IPS-NIHi11 (cell line): ENCODE results near the gene MSL2.
"Not testable (repeated sequence)": the region's sequence is repeated elsewhere in the genome, so short reads cannot be mapped to it uniquely, and the experiment has no call there.

ENCODE experiments used
- DNase-seq: peaks from one replicate; pipeline ENCODE4 v3.0.0; 2012; ENCODE audit warnings: mixed read lengths, low spot score

MSL2 gene

DNA sequence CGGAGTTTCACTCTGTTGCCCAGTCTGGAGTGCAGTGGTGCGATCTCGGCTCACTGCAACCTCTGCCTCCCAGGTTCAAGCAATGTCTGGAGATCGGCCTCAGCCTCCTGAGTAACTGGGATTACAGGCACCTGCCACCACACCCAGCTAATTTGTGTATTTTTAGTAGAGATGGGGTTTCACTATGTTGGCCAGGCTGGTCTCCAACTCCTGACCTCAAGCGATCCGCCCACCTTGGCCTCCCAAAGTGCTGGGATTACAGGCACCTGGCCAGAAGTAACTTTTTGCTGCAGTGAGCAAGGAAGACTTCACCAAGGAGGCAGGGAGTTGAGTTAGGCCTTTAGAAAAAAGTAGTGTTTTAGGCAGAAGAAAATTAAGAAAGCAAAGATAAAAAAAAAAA, 3.9 kb downstream of the MSL2 start:
- not testable (repeated sequence) for DNase-seq

DNA sequence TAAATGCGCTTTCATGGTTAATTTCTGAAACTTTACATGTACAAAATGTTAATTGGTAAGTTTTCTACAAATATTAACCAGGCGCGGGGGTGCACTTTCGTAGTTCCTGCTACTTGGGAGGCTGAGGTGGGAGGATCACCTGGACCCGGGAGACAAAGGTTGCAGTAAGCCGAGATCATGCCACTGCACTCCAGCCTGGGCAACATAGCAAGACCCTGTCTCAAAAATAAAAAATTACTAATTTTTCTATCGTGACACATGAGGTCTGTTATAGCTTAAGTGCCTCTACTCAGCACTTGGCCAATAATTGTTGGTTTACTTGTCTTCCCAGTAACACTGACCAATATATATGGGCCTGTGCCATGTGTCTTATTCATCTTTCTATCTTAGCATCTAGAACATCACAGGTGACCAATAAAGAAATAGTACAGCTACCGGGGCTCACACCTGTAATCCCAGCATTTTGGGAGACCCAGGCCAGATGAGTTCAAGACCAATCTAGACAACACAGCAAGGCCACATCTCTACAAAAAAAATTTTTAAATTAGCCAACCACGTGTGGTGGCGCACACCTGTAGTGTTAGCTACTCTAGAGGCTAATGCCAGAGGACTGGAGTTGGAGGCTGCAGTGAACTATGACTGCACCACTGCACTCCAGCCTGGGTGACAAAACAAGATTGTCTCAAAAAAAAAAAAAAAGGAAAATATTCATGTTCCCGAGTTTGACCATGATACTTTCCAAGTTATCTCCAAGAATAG, 6.1 kb downstream of the MSL2 start:
- no peak for DNase-seq

DNA sequence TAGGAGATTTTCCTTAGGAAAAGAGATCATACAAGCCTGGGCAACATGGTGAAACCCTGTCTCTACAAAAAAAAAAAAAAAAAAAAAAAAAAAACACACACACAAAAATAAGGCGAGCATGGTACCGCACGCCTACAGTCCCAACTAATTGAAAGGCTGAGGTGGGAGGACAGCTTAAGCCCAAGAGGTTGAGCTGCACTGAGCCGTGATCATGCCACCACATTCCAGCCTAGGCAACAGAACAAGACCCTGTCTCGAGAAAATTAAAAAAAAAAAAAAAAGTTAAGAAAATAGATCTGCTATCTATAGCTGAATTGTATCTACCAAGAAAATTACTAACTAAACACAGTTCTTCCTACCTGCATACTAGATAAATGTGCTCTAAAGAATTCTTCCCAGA, 7.1 kb downstream of the MSL2 start:
- DNase-seq = no peak

DNA sequence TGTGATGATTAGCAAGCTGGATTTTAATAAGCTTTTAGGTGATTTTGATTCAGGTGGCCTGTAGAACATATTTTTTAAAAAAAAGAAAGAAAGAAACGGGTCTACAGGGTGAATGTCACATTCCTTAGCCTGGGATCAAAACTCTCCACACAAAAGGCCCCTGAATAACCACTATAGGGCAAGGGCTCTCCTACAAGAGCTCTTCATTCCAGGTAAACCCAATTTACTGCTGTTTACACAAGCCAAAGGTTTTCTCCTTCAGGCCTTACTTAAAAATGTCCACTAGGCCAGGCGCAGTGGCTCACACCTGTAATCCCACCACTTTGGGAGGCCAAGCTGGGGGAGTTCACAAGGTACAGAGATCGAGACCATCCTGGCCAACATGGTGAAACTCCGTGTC, 8.3 kb downstream of the MSL2 start:
- DNase-seq = no peak

DNA sequence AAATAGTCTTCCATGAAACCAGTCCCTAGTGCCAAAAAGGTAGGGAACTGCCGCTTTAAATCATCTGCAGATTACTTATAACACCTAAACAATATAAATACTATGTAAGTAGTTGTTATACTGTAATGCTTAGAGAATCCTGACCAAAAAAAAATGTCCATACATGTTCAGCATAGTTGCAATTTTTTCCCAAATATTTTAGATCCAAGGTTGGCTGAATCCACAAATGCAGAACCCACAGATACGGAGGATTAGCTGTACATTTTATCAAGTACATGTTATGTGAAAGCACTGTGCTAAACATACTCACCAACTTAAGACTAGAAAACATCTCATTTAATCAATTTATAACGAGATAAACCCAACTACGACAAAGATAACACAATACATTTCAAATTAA, 9.3 kb downstream of the MSL2 start:
- no peak for DNase-seq

DNA sequence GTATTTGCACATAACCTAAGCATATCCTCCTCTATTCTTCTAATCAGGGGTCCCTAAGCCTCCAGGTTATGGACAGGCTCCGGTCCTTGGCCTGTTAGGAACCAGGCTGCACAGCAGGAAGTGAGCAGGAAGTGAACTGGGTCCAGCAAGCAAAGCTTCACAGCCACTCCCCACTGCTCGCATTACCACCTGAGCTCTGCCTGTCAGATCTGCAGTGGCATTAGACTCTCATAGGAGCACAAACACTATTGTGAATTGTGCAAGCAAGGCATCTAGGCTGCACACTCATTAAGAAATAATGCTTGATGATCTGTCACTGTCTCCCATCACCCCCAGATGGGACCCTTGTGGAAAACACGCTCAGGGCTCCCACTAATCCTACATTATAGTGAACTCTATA, 9.8 kb downstream of the MSL2 start:
- no peak for DNase-seq

DNA sequence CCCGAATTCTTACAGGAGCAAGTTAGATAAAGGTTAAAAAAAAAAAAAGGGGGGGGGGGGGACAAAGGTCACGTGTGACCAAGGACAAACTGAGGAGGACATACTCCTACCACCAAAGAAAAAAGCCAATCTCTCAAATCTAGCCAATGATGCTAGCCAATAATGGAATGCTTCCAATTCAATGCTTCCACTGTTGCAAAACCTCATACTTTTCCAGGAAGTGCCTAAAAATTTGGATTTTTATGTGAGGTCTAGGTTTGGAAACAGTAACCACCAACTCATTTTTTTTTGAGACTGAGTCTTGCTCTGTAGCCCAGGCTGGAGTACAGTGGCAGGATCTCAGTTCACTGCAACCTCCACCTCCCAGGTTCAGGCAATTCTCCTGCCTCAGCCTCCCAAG, 11.4 kb downstream of the MSL2 start:
- DNase-seq = no peak

DNA sequence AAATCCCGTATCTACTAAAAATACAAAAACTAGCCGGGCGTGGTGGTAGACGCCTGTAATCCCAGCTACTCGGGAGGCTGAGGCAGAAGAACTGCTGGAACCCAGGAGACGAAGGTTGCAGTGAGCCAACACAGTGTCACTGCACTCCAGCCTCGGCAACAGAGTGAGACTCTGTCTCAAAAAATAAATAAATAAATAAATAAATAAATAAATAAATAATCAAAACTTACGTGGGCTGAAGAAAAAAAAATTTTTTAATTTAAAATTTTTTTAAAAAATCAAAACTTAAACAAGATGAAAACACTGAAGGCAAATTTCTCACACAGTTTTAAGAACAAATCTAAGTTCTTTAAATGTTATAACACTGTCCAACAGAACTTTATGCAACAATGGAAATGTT, 14.4 kb downstream of the MSL2 start:
- DNase-seq = no peak

DNA sequence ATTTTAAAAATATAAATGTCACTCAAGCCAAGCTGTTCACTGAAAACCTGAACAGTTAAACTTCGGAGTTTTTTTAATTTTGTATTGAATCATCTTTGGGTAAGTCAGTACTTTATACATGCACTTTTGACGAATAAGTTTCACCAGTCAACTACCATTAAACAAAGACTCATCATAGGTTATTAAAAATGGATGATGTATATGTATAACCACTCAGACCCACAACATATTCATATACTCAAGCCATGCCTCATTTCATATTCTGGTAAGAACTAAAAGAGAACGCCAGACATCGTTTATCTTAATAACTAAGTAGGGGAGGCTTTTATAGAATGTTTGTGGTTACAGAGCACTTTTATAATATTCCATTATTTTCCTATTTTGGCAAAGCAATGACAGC, 18.3 kb downstream of the MSL2 start:
- no peak for DNase-seq

DNA sequence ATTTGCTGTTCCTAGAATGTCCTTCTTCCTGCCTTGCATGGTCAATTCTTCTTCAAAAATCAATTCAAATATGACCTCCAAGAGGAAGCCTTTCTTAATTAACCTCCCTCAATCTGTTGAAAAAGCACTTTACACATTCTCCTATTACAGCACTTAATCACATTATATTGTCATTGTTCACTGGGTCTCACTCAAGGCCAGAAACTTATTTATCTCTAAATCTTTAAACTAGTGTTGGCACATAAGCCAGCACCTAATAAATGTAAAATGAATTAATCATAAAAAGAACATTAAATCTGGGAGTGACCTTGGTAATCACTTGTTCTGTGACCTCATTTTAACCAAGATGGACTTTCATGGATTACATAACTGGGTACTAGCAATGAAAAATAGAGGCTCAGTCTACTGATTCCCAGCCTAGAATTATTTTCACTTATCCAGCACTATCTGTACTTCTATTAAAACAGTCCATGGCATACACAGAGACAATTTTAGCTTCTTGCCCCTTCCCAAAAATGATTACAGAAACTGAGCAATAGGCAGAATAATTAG, 22.1 kb downstream of the MSL2 start:
- no peak for DNase-seq

DNA sequence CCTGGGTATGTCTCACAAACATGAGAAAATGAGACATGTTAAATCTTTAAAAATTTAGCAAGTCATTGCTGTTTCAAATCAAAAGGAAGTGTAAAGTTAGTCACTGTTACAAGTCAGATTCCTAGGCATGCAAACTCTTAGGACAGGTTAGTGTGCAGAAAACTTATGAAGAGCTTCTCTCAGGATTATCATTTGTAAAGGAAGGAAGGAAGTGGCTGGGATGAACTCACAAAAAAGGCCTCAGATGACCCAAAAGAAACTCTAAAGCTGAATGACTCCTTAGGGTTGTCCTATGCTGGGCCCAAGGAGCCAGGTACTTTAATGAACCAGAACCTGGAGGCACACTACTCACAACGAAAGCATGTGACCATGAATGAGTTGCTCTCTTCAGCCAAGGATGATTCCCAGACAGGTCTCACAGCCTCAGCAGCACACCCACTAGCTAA, 25.0 kb downstream of the MSL2 start:
- DNase-seq = no peak

DNA sequence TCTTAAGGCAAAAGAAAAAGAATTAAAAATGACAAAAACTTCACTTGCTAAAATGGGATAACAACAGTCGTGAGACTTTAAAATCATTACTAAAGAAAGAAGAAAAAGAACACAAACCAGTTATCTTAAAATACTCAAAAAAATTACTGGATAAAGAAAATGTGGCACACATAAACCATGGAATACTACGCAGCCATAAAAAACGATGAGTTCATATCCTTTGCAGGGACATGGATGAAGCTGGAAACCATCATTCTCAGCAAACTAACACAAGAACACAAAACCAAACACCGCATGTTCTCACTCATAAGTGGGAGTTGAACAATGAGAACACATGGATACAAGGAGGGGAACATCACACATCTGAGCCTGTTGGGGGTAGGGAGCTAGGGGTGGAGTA, 27.9 kb downstream of the MSL2 start:
- not testable (repeated sequence) for DNase-seq

DNA sequence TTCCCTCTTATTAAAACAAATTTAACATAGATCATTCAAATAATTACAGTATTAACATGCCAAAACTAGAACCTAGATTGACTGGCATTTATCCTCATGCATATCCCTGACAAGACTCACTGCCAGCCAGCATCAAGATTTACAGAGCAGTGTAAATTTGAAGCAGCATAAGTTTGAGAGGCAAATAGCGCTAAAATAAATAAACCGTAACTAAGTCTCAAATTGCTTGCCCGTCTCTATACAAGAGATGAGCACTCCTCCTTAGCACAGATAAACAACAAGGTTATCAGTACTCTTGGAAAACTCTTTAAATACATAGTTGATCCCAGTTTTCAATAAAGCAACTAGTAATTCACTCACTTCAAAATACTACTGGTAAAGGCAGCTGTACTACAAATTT, 29.6 kb downstream of the MSL2 start:
- no peak for DNase-seq

DNA sequence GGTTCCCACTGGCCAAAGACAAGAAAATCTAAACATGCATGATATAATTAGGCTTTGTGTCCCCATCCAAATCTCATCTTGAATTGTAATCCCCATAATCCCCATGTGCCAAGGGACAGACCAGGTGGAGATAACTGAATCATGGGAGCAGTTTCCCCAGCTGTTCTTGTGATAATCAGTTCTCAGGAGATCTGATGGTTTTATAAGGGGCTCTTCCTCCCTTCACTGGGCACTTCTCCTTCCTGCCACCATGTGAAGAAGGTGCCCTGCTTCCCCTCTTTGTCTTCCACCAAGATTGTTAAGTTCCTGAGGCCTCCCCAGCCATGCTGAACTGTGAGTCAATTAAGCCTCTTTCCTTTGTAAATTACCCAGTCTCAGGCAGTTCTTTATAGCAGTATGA, 32.5 kb downstream of the MSL2 start:
- not testable (repeated sequence) for DNase-seq

DNA sequence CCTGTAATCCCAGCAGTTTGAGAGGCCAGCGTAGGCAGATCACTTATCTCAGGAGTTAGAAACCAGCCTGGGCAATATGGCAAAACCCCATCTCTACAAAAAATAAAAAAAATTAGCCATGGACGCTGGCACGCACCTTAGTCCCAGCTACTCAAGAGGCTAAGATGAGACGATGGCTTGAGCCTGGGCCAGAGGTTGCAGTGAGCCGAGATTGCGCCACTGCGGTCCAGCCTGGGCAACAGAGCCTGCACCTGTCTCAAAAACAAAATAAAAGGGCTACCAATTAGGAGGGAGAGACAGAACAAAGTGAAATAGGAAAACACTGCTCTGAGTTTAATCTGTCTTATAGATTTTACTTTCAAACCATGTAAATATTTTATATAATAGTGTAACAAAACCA, 33.8 kb downstream of the MSL2 start:
- DNase-seq = no peak

DNA sequence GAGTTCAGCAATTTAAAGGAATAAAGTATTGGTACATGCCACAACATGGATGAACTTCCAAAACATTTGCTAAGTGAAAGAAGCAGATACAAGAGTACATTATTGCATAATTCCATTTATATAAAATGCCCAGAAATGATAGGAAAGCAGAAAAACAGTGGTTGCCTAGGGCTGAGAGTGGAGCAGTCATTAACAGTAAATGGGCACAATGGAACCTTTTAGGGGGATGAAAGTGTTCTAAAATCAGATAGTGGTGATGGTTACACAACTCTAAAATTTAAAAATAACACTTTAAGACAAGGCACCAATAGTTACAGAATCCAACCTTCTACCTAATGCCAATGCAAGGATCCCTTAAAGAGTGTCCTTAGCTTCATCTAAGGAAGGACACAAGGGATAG, 34.6 kb downstream of the MSL2 start:
- no peak for DNase-seq

DNA sequence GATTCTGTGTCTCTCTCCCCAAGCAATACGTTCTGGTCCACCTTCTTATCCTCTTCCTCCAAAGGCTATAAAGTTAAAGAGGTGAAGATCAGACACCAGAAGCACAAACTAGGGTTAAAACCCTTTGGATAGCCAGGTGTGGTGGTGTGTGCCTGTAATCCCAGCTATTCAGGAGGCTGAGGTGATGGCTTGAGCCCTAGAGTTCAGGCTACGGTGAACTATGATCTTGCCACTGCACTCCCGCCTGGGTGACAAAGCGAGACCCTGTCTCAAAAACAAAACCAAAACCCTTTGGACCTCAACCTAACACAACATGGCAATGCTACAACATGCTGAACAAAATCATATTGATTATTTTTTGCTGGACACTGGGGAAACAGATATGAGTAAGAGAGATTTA, 43.2 kb downstream of the MSL2 start:
- DNase-seq = no peak

DNA sequence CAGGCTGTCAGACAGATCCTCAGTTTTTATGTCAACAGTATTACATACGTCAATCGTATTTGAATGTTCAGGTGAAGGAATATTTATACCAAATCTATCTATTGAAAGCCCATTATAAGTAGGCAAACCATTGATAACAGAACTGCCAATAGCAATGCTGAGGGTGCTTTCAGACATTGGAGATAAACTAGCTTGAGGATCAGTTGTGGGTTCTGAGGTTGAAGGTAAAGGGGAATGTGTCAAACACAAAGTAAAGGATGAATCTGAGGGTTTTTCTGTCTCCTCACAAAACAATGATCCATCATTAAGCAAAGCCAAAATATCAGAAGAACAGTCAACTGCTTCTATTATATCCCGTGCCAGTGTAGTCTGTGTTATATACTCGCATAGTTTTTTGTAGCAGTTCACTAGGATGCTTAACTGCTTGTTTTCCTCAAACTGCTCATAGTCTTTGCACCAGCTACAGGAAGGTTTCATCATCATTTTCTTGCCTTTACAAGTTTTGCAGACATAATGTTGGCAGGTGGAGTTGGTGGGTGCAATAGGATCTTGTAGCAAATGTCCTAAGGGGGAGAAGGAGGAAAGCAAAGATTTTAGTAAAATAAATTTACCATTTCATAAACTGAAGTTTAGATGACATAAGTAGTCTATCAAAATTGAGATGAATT, 43.8 kb downstream of the MSL2 start:
- DNase-seq = no peak

DNA sequence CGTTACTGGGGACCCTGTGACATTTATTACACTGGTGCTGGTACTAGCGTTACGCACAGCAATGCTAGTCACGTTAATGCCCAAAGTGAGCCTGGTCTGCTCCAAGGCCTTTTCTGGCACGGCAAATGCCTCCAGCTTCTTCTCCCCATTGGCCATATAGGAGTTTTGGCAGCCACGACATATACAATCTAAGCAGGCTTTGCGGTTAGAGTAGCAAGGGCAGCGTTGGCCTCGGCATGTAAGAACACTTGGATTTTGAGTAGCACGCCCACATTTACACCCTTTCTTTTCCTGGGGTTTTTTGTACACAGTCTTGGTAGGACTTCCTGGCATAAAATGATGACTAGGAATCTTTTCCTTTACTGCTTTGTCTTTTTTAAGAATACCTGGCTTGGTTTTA, 44.9 kb downstream of the MSL2 start:
- no peak for DNase-seq

DNA sequence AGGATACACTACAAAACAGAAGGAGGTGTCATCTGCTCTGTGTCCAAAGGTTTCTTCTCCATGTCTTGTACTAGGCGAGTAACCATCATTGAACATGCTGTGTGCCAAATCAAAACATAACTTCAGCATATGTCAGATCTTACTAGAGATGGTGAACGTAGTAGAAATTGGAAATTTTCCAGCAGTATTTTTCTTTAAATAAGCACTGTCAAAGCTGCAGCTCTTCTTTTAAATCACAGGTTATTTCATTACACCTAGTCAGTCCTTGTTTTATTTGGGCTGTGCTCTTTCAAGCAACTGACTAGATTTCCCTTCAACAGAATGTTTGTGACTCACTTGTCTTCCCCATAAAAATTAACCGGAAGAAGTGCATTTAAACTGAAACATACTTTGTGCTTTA, 46.5 kb downstream of the MSL2 start:
- DNase-seq = no peak

DNA sequence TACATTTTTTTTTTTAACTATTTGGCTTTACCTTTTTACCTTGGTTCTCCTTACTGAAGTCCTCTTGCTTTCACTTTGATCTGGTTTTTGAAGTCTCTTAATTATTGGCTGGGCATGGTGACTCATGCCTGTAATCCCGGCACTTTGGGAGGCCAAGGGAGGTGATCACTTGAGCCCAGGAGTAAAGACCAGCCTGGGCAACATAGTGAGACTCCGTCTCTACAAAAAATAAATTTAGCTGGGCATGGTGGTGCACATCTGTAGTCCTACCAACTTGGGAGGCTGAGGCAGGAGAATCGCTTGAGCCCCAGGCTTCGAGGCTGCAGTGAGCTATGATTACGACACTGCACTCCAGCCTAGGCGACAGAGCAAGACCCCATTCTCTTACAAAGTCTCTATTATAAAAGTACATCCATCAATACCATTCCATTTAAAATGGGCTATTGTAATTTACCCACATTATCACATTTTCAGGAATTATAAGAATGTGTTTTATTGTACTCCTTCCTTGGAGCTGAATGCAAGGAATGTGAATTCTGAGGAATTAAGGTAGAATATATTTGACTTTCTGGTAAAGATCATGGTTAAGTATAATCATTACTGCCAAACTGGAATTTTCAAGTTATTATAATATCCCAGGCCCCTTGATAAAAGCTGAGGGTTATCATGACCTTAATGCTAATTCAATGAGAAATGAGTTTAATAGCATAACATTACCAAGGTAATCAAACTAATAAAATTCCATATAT, 49.0 kb downstream of the MSL2 start:
- no peak for DNase-seq

DNA sequence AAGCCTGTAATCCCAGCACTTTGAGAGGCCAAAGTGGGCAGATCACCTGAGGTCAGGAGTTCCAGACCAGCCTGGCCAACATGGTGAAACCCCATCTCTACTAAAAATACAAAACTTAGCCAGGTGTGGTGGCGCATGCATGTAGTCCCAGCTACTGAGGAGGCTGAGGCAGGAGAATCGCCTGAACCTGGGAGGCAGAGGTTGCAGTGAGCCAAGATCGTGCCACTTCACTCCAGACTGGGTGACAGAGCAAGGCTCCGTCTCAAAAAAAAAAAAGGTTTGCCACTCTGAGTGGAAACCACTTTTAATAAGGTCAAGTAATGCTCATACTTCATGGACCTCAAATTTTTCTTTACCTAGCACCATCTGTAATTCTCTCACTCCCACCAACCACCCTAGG, 51.7 kb downstream of the MSL2 start:
- DNase-seq = not testable (repeated sequence)

DNA sequence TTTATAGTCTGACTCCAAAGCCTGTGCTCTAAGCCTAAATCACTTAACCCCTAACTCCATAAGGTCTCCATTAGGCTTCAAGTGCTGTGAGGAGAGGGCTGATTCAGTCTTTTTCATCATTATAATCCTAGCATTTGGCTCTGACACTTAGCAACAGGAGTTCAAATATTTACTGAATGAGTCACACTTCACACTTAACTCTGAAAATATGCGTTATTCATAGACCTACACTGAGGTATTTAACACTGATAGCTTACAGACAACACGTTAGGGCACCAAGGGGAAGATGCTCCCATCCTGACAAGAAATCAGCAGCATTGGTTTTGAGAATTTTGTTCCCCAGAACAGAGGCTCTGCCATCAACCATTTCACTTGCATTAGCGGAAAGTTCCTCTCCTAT, 53.5 kb downstream of the MSL2 start:
- DNase-seq = peak; percentile 39
